Panc1 (cell line): ENCODE results near the gene PTH2. TPM values are rescaled to one million over a fixed set of nuclear protein-coding genes. Genes with fewer than 3 reads are reported as not detected.

Source experiments
- ATAC-seq: fragments of 200-7000 bp; cut with Tn5 transposase; 2 replicates; pipeline ENCODE4 v1.9.1; 2020; ENCODE audit warnings: mild to moderate bottlenecking, moderate library complexity
- BruUV-seq: library from RNA; stranded (reverse); fragments of 400-500 nt; replicated peaks from 2 replicates; lab custom pipeline; 2021; lab: Mats Ljungman, UMichigan
- CTCF ChIA-PET: fragments of 300-600 bp; sonication (Branson Sonifier 250); formaldehyde crosslinking; loops from one replicate; lab custom pipeline; 2022; ENCODE audit warnings: antibody characterized with exemption; lab: Charles Lee
- POLR2A ChIA-PET: fragments of 300-600 bp; sonication (Branson Sonifier 250); formaldehyde crosslinking; loops from one replicate; lab custom pipeline; 2022; ENCODE audit warnings: antibody characterized with exemption; lab: Charles Lee
- DNase-seq: peaks from one replicate; pipeline ENCODE4 v3.0.0-alpha.2; 2010; ENCODE audit warnings: low read depth, low spot score
- H3K27ac ChIP-seq: 2 replicates; pipeline ENCODE4 v1.5.1; 2011; ENCODE audit warnings: mild to moderate bottlenecking, low read length, inconsistent platforms
- H3K27me3 ChIP-seq: fragments of 200-500 bp; sonication (Bioruptor generic); 2 replicates; pipeline ENCODE4 v1.6.0; 2014; ENCODE audit warnings: low read length, inconsistent platforms; ENCODE audit not compliant: control insufficient read depth, insufficient read depth
- H3K36me3 ChIP-seq: fragments of 200-500 bp; sonication (Bioruptor generic); 2 replicates; pipeline ENCODE4 v1.5.1; 2014; ENCODE audit warnings: inconsistent platforms, mild to moderate bottlenecking, low read length, moderate library complexity; ENCODE audit not compliant: control insufficient read depth, insufficient read depth
- H3K4me1 ChIP-seq: 2 replicates; pipeline ENCODE4 v1.5.1; 2011; ENCODE audit warnings: inconsistent platforms, mild to moderate bottlenecking, low read length, moderate library complexity; ENCODE audit not compliant: control insufficient read depth, insufficient read depth
- H3K4me3 ChIP-seq, 2 experiments: 2 replicates each; pipeline ENCODE4 v1.5.1; 2011 to 2012; ENCODE audit warnings: low read depth in 2 of 2, low read length in 2 of 2, mild to moderate bottlenecking in 2 of 2, inconsistent platforms in 1 of 2, moderate library complexity in 1 of 2
- H3K9me3 ChIP-seq: fragments of 200-500 bp; sonication (Bioruptor generic); 2 replicates; pipeline ENCODE4 v1.5.1; 2014; ENCODE audit warnings: low read depth, mild to moderate bottlenecking, inconsistent platforms, low read length, moderate library complexity; ENCODE audit not compliant: control insufficient read depth, insufficient read depth
- POLR2AphosphoS5 ChIP-seq: IDR thresholded peaks from 2 replicates; pipeline ENCODE4 v1.6.1; 2012; ENCODE audit warnings: mild to moderate bottlenecking, low read depth, low read length, moderate library complexity
- REST ChIP-seq, 2 experiments: IDR thresholded peaks; 2 replicates each; pipeline ENCODE4 v1.6.1; 2011 to 2012; ENCODE audit warnings: low read depth in 2 of 2, control low read depth in 1 of 2, low read length in 1 of 2, mild to moderate bottlenecking in 1 of 2, moderate library complexity in 1 of 2; ENCODE audit not compliant: insufficient read depth in 1 of 2
- SIN3A ChIP-seq: IDR thresholded peaks from 2 replicates; pipeline ENCODE4 v1.6.1; 2012; ENCODE audit warnings: low read depth, mild to moderate bottlenecking, low read length, moderate library complexity, borderline replicate concordance; ENCODE audit not compliant: insufficient read depth
- TCF7L2 ChIP-seq: IDR thresholded peaks from 2 replicates; pipeline ENCODE4 v1.6.1; 2011; ENCODE audit warnings: mild to moderate bottlenecking, low read depth, low read length, inconsistent platforms
- in situ Hi-C: cut with HindIII; loops from 2 replicates; pipeline ENCODE4 v1.10.0; 2016; ENCODE audit warnings: low sequenced_read_pairs, low pct_unique_long_range_greater_than_20kb
- intact Hi-C: fragments of 100-400 bp; cut with micrococcal nuclease; formaldehyde crosslinking; loops from one replicate; pipeline ENCODE4 v1.10.0; 2022; ENCODE audit not compliant: unreplicated experiment
- total RNA-seq: library from RNA; stranded (reverse); gene quantifications from one replicate; pipeline ENCODE4 v1.2.1, GENCODE V29; 2021; ENCODE audit not compliant: unreplicated experiment
- TF ChIP-seq, protein P1 (sequence below): fragments of 450-650 bp; IDR thresholded peaks from 2 replicates; pipeline ENCODE4 v1.5.1; 2017; ENCODE audit warnings: mild to moderate bottlenecking

Gene PTH2
- total RNA-seq, 1 experiment from 2014 or later: not detected

DNA sequence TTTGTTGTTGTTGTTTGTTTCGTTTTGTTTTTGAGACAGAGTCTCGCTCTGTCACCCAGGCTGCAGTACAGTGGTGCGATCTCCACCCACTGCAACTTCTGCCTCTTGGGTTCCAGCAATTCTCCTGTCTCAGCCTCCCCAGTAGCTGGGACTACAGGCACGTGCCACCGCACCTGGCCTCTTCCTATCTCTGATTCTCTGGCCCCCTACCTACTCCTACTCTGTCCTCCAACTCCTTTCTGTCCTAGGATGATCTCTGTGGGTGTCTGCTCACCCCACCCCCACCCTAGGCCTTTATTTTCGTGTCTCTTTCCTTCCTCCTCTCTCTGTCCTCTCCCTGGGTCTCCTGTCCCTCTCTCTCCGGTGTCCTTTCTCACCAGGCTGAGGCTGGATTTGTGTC, 27.2 kb upstream of the PTH2 start:
- TF ChIP-seq TCF7L2 (no peak), REST (IDR thresholded peaks at IDR 0.05; ENCODE audit: insufficient read depth in 1 of 2, low read depth in 2 of 2, low read length in 1 of 2) (no peak), POLR2AphosphoS5 (no peak), SIN3A (no peak)
- TF ChIP-seq, protein P1, sequence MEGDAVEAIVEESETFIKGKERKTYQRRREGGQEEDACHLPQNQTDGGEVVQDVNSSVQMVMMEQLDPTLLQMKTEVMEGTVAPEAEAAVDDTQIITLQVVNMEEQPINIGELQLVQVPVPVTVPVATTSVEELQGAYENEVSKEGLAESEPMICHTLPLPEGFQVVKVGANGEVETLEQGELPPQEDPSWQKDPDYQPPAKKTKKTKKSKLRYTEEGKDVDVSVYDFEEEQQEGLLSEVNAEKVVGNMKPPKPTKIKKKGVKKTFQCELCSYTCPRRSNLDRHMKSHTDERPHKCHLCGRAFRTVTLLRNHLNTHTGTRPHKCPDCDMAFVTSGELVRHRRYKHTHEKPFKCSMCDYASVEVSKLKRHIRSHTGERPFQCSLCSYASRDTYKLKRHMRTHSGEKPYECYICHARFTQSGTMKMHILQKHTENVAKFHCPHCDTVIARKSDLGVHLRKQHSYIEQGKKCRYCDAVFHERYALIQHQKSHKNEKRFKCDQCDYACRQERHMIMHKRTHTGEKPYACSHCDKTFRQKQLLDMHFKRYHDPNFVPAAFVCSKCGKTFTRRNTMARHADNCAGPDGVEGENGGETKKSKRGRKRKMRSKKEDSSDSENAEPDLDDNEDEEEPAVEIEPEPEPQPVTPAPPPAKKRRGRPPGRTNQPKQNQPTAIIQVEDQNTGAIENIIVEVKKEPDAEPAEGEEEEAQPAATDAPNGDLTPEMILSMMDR: no peak
- intact Hi-C loops: no loop called here
- Histone ChIP-seq H3K36me3 (no peaks in the 10 kb centered on the region; the same call in 1 of the 2 replicates), H3K27me3 (no peaks in the 10 kb centered on the region), H3K9me3 (no peaks in the 10 kb centered on the region), H3K4me1 (no peaks in the 10 kb centered on the region; the same call in 1 of the 2 replicates), H3K27ac (peak overlapping the region; percentile 7), H3K4me3 (peak overlapping the region; percentile 77 to 90)
- ChIA-PET POLR2A (no interaction called here), CTCF (no interaction called here)
- DNase-seq: no peak
- in situ Hi-C loops: no loop called here
- no TSS peak for BruUV-seq
- no peak for ATAC-seq

DNA sequence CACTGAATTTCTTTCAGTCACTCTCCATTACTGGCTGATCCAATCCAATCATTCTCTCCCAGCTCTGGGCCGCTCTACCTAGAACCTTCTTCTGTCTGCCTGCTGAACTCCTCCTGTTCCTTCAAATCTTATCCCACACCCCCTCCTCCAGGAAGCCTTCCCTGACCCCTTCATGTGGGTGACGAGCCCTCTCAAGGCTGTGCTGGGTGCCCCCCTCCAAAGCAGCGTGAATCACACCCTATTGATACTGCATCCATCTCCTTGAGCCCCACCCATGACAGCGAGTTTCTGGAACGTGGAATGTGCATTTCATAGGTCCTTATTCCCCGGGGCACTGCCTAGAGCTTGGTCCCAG, 25.2 kb upstream of the PTH2 start:
- no peaks in the 10 kb centered on the region for H3K27me3 ChIP-seq
- TF ChIP-seq POLR2AphosphoS5 (no peak), SIN3A (no peak), TCF7L2 (no peak), REST (IDR thresholded peaks at IDR 0.05; ENCODE audit: insufficient read depth in 1 of 2, low read depth in 2 of 2, low read length in 1 of 2) (no peak)
- TF ChIP-seq, protein P1: no peak
- no peak overlapping the region for H3K4me3 ChIP-seq
- POLR2A ChIA-PET: no interaction called here
- no peaks in the 10 kb centered on the region; the same call in 1 of the 2 replicates for H3K36me3 ChIP-seq
- no peaks in the 10 kb centered on the region for H3K9me3 ChIP-seq
- in situ Hi-C loops: no loop called here
- intact Hi-C loops: no loop called here
- TSS peak; percentile 40 for BruUV-seq
- DNase-seq (no peak), ATAC-seq (no peak)
- no peaks in the 10 kb centered on the region for H3K4me1 ChIP-seq
- CTCF ChIA-PET: no interaction called here
- H3K27ac ChIP-seq: no peak overlapping the region
